B cell (primary cell): ENCODE measurements around the gene SHMT2. TPM values are rescaled to one million over a fixed set of nuclear protein-coding genes. Genes with fewer than 3 reads are reported as not detected.
"Not testable (repeated sequence)": the region's sequence is repeated elsewhere in the genome, so short reads cannot be mapped to it uniquely, and the experiment has no call there.

Source experiments
- ATAC-seq: fragments of 200-7000 bp; cut with Tn5 transposase; one replicate; pipeline ENCODE4 v1.10.0; 2021; ENCODE audit warnings: low read depth, mild to moderate bottlenecking, moderate number of reproducible peaks, moderate library complexity
- CTCF ChIA-PET: fragments of 350-600 bp; sonication (Branson Sonifier 250); formaldehyde crosslinking; loops from one replicate; lab custom pipeline; 2021; ENCODE audit warnings: antibody characterized with exemption, inconsistent platforms; lab: Charles Lee
- POLR2A ChIA-PET: fragments of 350-600 bp; sonication (Branson Sonifier 250); formaldehyde crosslinking; loops from one replicate; lab custom pipeline; 2021; ENCODE audit warnings: antibody characterized with exemption; lab: Charles Lee
- DNase-seq: peaks from one replicate; pipeline ENCODE4 v3.0.0; 2013
- H2AFZ ChIP-seq: 2 replicates; pipeline ENCODE4 v1.6.1; 2012; ENCODE audit warnings: mild to moderate bottlenecking, low read depth, low read length; ENCODE audit not compliant: insufficient read depth, poor library complexity, severe bottlenecking
- H3K27ac ChIP-seq, 2 donors: 1 replicate in 1 of 2; 2 replicates in 1 of 2; pipeline ENCODE4 v1.5.1; 2012 to 2013; ENCODE audit warnings: low read length in 2 of 2, mild to moderate bottlenecking in 2 of 2, moderate library complexity in 1 of 2
- H3K27me3 ChIP-seq, 4 experiments: fragments of 200-600 bp in 1 of 4; sonication (generic) in 1 of 4; replicated peaks in 1 of 4; 1 replicate in 2 of 4; 2 replicates in 2 of 4; pipeline versions ENCODE4 v1.6.1 to v1.7.0; 2013 to 2016; ENCODE audit warnings: low read length in 3 of 4, mild to moderate bottlenecking in 2 of 4, mixed read lengths in 1 of 4, moderate library complexity in 1 of 4; ENCODE audit not compliant: insufficient read depth in 4 of 4, control insufficient read depth in 3 of 4; ENCODE audit errors: control extremely low read depth in 1 of 4
- H3K36me3 ChIP-seq, 2 experiments: replicated peaks in 1 of 2; 1 replicate in 1 of 2; 2 replicates in 1 of 2; pipeline versions ENCODE4 v1.6.1 to v1.7.1; 2013; ENCODE audit warnings: low read length in 1 of 2; ENCODE audit not compliant: insufficient read depth in 2 of 2, control insufficient read depth in 1 of 2; ENCODE audit errors: control extremely low read depth in 1 of 2, extremely low read depth in 1 of 2
- H3K4me1 ChIP-seq, 2 donors: fragments of 200-600 bp in 1 of 2; sonication (generic) in 1 of 2; 1 replicate in 1 of 2; 2 replicates in 1 of 2; pipeline versions ENCODE4 v1.5.1 to v1.6.1; 2013 to 2017; ENCODE audit warnings: low read length in 2 of 2; ENCODE audit not compliant: control insufficient read depth in 2 of 2, insufficient read depth in 2 of 2
- H3K4me2 ChIP-seq: replicated peaks from 2 replicates; pipeline ENCODE3; 2012; ENCODE audit warnings: mild to moderate bottlenecking, low read depth, low read length; ENCODE audit not compliant: poor library complexity, severe bottlenecking
- H3K4me3 ChIP-seq, 5 experiments: fragments of 200-600 bp in 1 of 5; sonication (generic) in 1 of 5; 1 replicate in 3 of 5; 2 replicates in 2 of 5; pipeline versions ENCODE4 v1.5.1 to v1.7.0; 2011 to 2016; ENCODE audit warnings: low read length in 4 of 5, mild to moderate bottlenecking in 4 of 5, low read depth in 2 of 5, control low read depth in 1 of 5, moderate library complexity in 1 of 5; ENCODE audit not compliant: insufficient read depth in 1 of 5; ENCODE audit errors: control extremely low read depth in 1 of 5, extremely low read depth in 1 of 5
- H3K79me2 ChIP-seq: fragments of 200-600 bp; sonication (generic); one replicate; pipeline ENCODE4 v1.6.0; 2016; ENCODE audit warnings: low read length; ENCODE audit not compliant: control insufficient read depth, insufficient read depth
- H3K9ac ChIP-seq: fragments of 200-600 bp; sonication (generic); 2 replicates; pipeline ENCODE4 v1.6.1; 2017; ENCODE audit warnings: mild to moderate bottlenecking, low read length, moderate library complexity
- H3K9me3 ChIP-seq, 3 donors: one replicate each; pipeline versions ENCODE4 v1.6.1 to v1.7.1; 2013; ENCODE audit warnings: low read length in 2 of 3; ENCODE audit not compliant: control insufficient read depth in 2 of 3, insufficient read depth in 1 of 3; ENCODE audit errors: control extremely low read depth in 1 of 3
- H4K20me1 ChIP-seq: 2 replicates; pipeline ENCODE4 v1.6.0; 2012; ENCODE audit warnings: mild to moderate bottlenecking, low read length; ENCODE audit not compliant: insufficient read depth, control insufficient read depth, poor library complexity, severe bottlenecking
- H3K27ac Mint-ChIP-seq: one replicate; pipeline ENCODE4 v1.8.0; 2021; ENCODE audit warnings: mixed read lengths
- H3K27me3 Mint-ChIP-seq: one replicate; pipeline ENCODE4 v1.8.0; 2021; ENCODE audit warnings: mixed read lengths
- H3K4me1 Mint-ChIP-seq: one replicate; pipeline ENCODE4 v1.8.0; 2021; ENCODE audit warnings: mixed read lengths
- H3K4me3 Mint-ChIP-seq: one replicate; pipeline ENCODE4 v1.8.0; 2021; ENCODE audit warnings: mixed read lengths
- H3K9me3 Mint-ChIP-seq: one replicate; pipeline ENCODE4 v1.8.0; 2022; ENCODE audit warnings: mixed read lengths; ENCODE audit not compliant: insufficient read depth
- EZH2 ChIP-seq: IDR thresholded peaks from 2 replicates; pipeline ENCODE4 v1.6.1; 2012; ENCODE audit warnings: borderline replicate concordance, low read depth, mild to moderate bottlenecking, moderate library complexity, low read length; ENCODE audit not compliant: insufficient read depth, poor library complexity, severe bottlenecking
- WGBS: methylation state at CpG from one replicate; pipeline ENCODE4 v1.1.5; 2013; ENCODE audit warnings: missing lambda C conversion rate; ENCODE audit not compliant: insufficient coverage; 5-methylcytosine and 5-hydroxymethylcytosine counted together
- intact Hi-C: fragments of 100-400 bp; cut with micrococcal nuclease; formaldehyde crosslinking; loops from one replicate; pipeline ENCODE4 v1.10.0; 2022
- polyA plus RNA-seq: library from polyadenylated mRNA; depleted of rRNA; stranded (reverse); fragments of >200 nt; gene quantifications from 2 replicates; pipeline ENCODE4 v1.2.3, GENCODE V29; 2012
- small RNA-seq: library from RNA; depleted of rRNA; stranded (forward); fragments of <200 nt; gene quantifications from one replicate; pipeline ENCODE3, GENCODE V24; 2012; ENCODE audit warnings: low replicate concordance, low read depth; ENCODE audit not compliant: insufficient read length
- total RNA-seq, 2 donors: library from RNA; stranded (reverse); fragments of 120-200 nt in 1 of 2; gene quantifications; 1 replicate in 1 of 2; 2 replicates in 1 of 2; pipeline versions ENCODE4 v1.2.3 to v1.2.4, GENCODE V29; 2013 to 2022
- TF ChIP-seq, protein P1 (sequence below): fragments of 200-600 bp; IDR thresholded peaks from one replicate; pipeline ENCODE4 v1.8.0; 2022; ENCODE audit warnings: antibody characterized with exemption, mild to moderate bottlenecking

The SHMT2 gene
- total and polyA plus RNA-seq, 2 donors (not counting 1 experiment from before 2014, with no cell fraction given): 166 to 236 TPM

DNA sequence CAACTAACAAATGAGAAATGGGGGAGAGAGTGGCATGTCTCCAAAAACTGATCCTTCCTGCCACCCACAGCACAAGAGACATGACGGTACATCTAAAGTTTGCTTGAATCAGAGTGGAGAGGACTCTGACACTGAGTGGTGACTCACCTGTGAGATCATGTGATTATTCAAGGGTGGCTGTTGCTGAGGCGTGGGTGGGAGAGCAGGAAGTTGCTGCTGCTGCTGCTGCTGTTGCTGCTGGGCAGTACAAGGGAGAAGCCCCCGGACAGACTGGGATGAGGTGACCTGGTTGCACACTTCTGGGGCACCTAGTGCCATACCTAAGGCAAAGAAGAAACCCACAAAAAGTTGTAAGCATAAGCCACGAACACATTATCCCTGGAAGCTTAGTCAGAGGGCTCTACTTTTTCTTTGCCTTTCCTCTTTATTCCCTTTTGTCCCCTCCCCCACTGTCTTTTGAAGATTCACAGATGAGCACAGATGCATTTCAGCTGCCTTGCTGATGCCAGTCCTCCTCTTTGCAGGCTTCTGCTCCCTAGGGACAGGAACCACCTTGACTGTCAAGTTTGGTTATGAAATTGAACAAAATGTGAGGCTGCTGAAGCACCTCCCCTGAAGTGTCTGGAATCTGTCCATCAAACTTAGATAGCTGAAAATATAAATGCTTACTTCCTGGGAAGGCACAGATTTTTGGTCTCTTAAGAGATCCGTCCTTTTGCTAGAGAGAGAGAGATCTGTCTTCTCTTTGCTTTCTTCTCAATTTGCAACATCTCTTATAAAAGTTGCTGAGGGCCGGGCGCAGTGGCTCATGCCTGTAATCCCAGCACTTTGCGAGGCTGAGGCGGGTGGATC is 50.9 kb downstream of the SHMT2 start:
- intact Hi-C loops: loop anchor here (1.0 kb wide), 2 partner anchors 17 to 179 kb away; partner anchors contain the start of gene GLI1

DNA sequence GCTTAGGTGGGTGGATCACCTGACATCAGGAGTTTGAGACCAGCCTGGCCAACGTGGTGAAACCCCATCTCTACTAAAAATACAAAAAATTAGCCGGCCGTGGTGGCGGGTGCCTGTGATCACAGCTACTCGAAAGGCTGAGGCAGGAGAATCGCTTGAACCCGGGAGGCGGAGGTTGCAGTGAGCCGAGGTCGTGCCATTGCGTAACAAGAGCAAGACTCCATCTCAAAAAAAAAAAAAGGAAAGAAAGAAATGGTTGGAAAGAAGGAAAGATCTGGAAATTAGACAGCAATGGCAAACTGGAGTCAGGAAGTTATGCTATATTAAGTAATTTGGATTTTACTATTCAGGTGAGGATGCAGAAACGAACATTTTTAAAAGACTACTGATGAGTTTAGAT is 52.6 kb downstream of the SHMT2 start:
- peaks cover 3 to 46% of the 10 kb centered on the region in 2 experiments for H3K36me3 ChIP-seq
- DNase-seq, H3K9me3 Mint-ChIP-seq, H3K27ac ChIP-seq, H3K4me3 ChIP-seq, intact Hi-C loops, H3K4me2 ChIP-seq, H3K4me3 Mint-ChIP-seq, H3K9ac ChIP-seq, H3K79me2 ChIP-seq, H3K9me3 ChIP-seq, H3K27me3 ChIP-seq, H4K20me1 ChIP-seq, H2AFZ ChIP-seq, ATAC-seq, H3K27ac Mint-ChIP-seq, H3K27me3 Mint-ChIP-seq: not testable (repeated sequence)
- peaks cover 17% of the 10 kb centered on the region in 2 donors for H3K4me1 ChIP-seq
- WGBS: 100% methylated on average over 1 of the region's 12 CpGs
- ChIA-PET POLR2A (interaction anchor here (0.6 kb wide), 1 partner anchor 170 kb away, joined by 3 read pairs; no protein-coding TSS in a partner anchor), CTCF (interaction anchor here (2.0 kb wide), 1 partner anchor 68 kb away, joined by 7 read pairs; no protein-coding TSS in a partner anchor)
- H3K4me1 Mint-ChIP-seq: peaks cover 37% of the 10 kb centered on the region

More for the DNA sequence above, 50.9 kb downstream of the SHMT2 start:
- Histone ChIP-seq H3K9ac (peak overlapping the region; percentile 10), H3K36me3 (peaks cover 0 to 45% of the 10 kb centered on the region in 2 experiments), H3K4me2 (peak overlapping the region; percentile 55), H2AFZ (peak overlapping the region; percentile 43), H3K27me3 (no peaks in the 10 kb centered on the region), H4K20me1 (no peaks in the 10 kb centered on the region), H3K79me2 (no peaks in the 10 kb centered on the region), H3K4me1 (peaks cover 15 to 17% of the 10 kb centered on the region in 2 donors), H3K9me3 (no peaks in the 10 kb centered on the region), H3K4me3 (no peak overlapping the region), H3K27ac (peak overlapping the region; percentile 53 to 71)
- TF ChIP-seq EZH2: no peak
- TF ChIP-seq, protein P1, sequence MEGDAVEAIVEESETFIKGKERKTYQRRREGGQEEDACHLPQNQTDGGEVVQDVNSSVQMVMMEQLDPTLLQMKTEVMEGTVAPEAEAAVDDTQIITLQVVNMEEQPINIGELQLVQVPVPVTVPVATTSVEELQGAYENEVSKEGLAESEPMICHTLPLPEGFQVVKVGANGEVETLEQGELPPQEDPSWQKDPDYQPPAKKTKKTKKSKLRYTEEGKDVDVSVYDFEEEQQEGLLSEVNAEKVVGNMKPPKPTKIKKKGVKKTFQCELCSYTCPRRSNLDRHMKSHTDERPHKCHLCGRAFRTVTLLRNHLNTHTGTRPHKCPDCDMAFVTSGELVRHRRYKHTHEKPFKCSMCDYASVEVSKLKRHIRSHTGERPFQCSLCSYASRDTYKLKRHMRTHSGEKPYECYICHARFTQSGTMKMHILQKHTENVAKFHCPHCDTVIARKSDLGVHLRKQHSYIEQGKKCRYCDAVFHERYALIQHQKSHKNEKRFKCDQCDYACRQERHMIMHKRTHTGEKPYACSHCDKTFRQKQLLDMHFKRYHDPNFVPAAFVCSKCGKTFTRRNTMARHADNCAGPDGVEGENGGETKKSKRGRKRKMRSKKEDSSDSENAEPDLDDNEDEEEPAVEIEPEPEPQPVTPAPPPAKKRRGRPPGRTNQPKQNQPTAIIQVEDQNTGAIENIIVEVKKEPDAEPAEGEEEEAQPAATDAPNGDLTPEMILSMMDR: no peak
- H3K27me3 Mint-ChIP-seq: no peaks in the 10 kb centered on the region
- POLR2A ChIA-PET: no interaction called here
- peak; percentile 75 for DNase-seq
- ATAC-seq: peak; percentile 95
- no peaks in the 10 kb centered on the region for H3K9me3 Mint-ChIP-seq
- peaks cover 30% of the 10 kb centered on the region for H3K4me1 Mint-ChIP-seq
- 58% methylated on average over 9 of the region's 9 CpGs for WGBS
- H3K27ac Mint-ChIP-seq: peak overlapping the region; percentile 90
- CTCF ChIA-PET: interaction anchor here (0.7 to 2.0 kb wide), 3 partner anchors 67 to 178 kb away, joined by 3 to 7 read pairs (median 3); partner anchors contain the start of gene INHBE
- H3K4me3 Mint-ChIP-seq: peak overlapping the region; percentile 71

Small RNAs within 50 kb of the gene (small RNA-seq; reads per million reads assigned to genes)
- not detected for gene MIR1228

Other genes starting within 250 kb of the SHMT2 start
- gene ZBTB39, start 223.2 kb upstream of the SHMT2 start, total RNA-seq: 13.9 and 15.6 TPM in 2 replicates
- 5.4 TPM in 2 replicates for gene ZBTB39, start 223.2 kb upstream of the SHMT2 start, polyA plus RNA-seq
- not detected in 2 replicates for gene TAC3, start 213.2 kb upstream of the SHMT2 start, total RNA-seq
- 0.24 TPM in 1 of 2 replicates, not detected in the other for gene TAC3, start 213.2 kb upstream of the SHMT2 start, polyA plus RNA-seq
- 1.3 TPM in 2 replicates for gene MYO1A, start 179.6 kb upstream of the SHMT2 start, total RNA-seq
- gene MYO1A, start 179.6 kb upstream of the SHMT2 start, polyA plus RNA-seq: 0.19 and 0.55 TPM in 2 replicates
- gene NEMP1, start 150.9 kb upstream of the SHMT2 start, total RNA-seq: 35.0 and 40.1 TPM in 2 replicates
- 13.6 and 15.4 TPM in 2 replicates for gene NEMP1, start 150.9 kb upstream of the SHMT2 start, polyA plus RNA-seq
- 49.0 and 52.1 TPM in 2 replicates for gene NAB2, start 140.6 kb upstream of the SHMT2 start, total RNA-seq
- 5.8 and 6.7 TPM in 2 replicates for gene NAB2, start 140.6 kb upstream of the SHMT2 start, polyA plus RNA-seq
- gene STAT6, start 118.3 kb upstream of the SHMT2 start, total RNA-seq: 704 and 736 TPM in 2 replicates
- gene STAT6, start 118.3 kb upstream of the SHMT2 start, polyA plus RNA-seq: 544 and 565 TPM in 2 replicates
- gene LRP1, start 101.2 kb upstream of the SHMT2 start, total RNA-seq: 4.1 and 5.7 TPM in 2 replicates
- gene LRP1, start 101.2 kb upstream of the SHMT2 start, polyA plus RNA-seq: 2.0 TPM in 2 replicates
- gene LRP1-AS, start 82.1 kb upstream of the SHMT2 start, total RNA-seq: not detected in 2 replicates
- gene LRP1-AS, start 82.1 kb upstream of the SHMT2 start, polyA plus RNA-seq: not detected in 2 replicates
- 6.9 and 8.6 TPM in 2 replicates for gene NXPH4, start 12.9 kb upstream of the SHMT2 start, total RNA-seq
- gene NXPH4, start 12.9 kb upstream of the SHMT2 start, polyA plus RNA-seq: 3.5 and 5.6 TPM in 2 replicates
- gene STAC3, start 21.5 kb downstream of the SHMT2 start, total RNA-seq: 5.3 and 6.2 TPM in 2 replicates
- 4.5 and 4.9 TPM in 2 replicates for gene STAC3, start 21.5 kb downstream of the SHMT2 start, polyA plus RNA-seq
- gene R3HDM2, start 201.3 kb downstream of the SHMT2 start, total RNA-seq: 129 TPM in 2 replicates
- gene R3HDM2, start 201.3 kb downstream of the SHMT2 start, polyA plus RNA-seq: 87.1 and 104 TPM in 2 replicates
- gene INHBC, start 205.1 kb downstream of the SHMT2 start, total RNA-seq: 0.17 TPM in 1 of 2 replicates, not detected in the other
- gene INHBC, start 205.1 kb downstream of the SHMT2 start, polyA plus RNA-seq: 0.13 and 0.31 TPM in 2 replicates
- gene INHBE, start 225.6 kb downstream of the SHMT2 start, total RNA-seq: not detected in 2 replicates
- gene INHBE, start 225.6 kb downstream of the SHMT2 start, polyA plus RNA-seq: not detected in 2 replicates
- gene GLI1, start 230.1 kb downstream of the SHMT2 start, total RNA-seq: 3.9 and 4.1 TPM in 2 replicates
- 5.4 and 8.0 TPM in 2 replicates for gene GLI1, start 230.1 kb downstream of the SHMT2 start, polyA plus RNA-seq